Measurements from ENCODE around the gene PPP1R11. TPM values are rescaled to one million over a fixed set of nuclear protein-coding genes. Genes with fewer than 3 reads are reported as not detected.
"Not testable (repeated sequence)": the region's sequence is repeated elsewhere in the genome, so short reads cannot be mapped to it uniquely, and the experiment has no call there.

The PPP1R11 gene

GRCh38 chr6:30118691-30119090 lies 51.7 kb downstream of the PPP1R11 start:
- not testable (repeated sequence) for H3K4me2 ChIP-seq (ENCODE audit: low read length, poor library complexity, severe bottlenecking); H3K4ac ChIP-seq (ENCODE audit: low read depth in 1 of 2, low read length in 2 of 2); H2AK5ac ChIP-seq (ENCODE audit: low read length, severe bottlenecking); H4K8ac ChIP-seq (ENCODE audit: low read length); H3K14ac ChIP-seq (ENCODE audit: low read length in 2 of 2); H3K79me1 ChIP-seq (replicated peaks; ENCODE audit: low read length, poor library complexity, severe bottlenecking); H2BK5ac ChIP-seq (ENCODE audit: low read depth, low read length, poor library complexity, severe bottlenecking); H3K18ac ChIP-seq (ENCODE audit: low read depth in 1 of 2, low read length in 2 of 2); H3K9me3 ChIP-seq (ENCODE audit: control insufficient read depth, low read length); H3K27ac ChIP-seq (ENCODE audit: low read length, poor library complexity, severe bottlenecking); H3K4me3 ChIP-seq (ENCODE audit: insufficient read depth in 1 of 2, low read depth in 1 of 2, low read length in 2 of 2); DNase-seq; H3K23ac ChIP-seq (ENCODE audit: low read length in 2 of 2); H3K4me1 ChIP-seq (ENCODE audit: control insufficient read depth, insufficient read depth, low read depth, low read length); H2AFZ ChIP-seq (ENCODE audit: low read depth, low read length); H2BK120ac ChIP-seq (ENCODE audit: low read depth, low read length); H2BK15ac ChIP-seq (ENCODE audit: low read depth, poor library complexity, severe bottlenecking); H2BK12ac ChIP-seq (ENCODE audit: low read length in 2 of 2); H4K91ac ChIP-seq (ENCODE audit: low read length); H3K36me3 ChIP-seq (ENCODE audit: control insufficient read depth in 1 of 2, insufficient read depth in 2 of 2, low read depth in 1 of 2, low read length in 2 of 2); H3K9ac ChIP-seq (ENCODE audit: low read length)
- peaks cover 9 to 11% of the 10 kb centered on the region in 2 experiments for H3K27me3 ChIP-seq (ENCODE audit: control insufficient read depth in 1 of 2, insufficient read depth in 1 of 2, low read length in 2 of 2)
- WGBS, result 94% methylated on average over 4 of the region's 5 CpGs

Small RNAs within 50 kb of the gene (small RNA-seq; reads per million reads assigned to genes)
- gene RF02218 (ENCODE audit: low read depth) (not detected), gene RF02219 (ENCODE audit: low read depth) (not detected), gene RF02220 (ENCODE audit: low read depth) (not detected)
